ENCODE data around the gene WASL.

GRCh38 chr7:123681561-123681960 is 67.2 kb downstream of the WASL start:
- TF ChIP-seq POLR2A (IDR thresholded peaks at IDR 0.05) = no peak
- TF ChIP-seq, protein P1, sequence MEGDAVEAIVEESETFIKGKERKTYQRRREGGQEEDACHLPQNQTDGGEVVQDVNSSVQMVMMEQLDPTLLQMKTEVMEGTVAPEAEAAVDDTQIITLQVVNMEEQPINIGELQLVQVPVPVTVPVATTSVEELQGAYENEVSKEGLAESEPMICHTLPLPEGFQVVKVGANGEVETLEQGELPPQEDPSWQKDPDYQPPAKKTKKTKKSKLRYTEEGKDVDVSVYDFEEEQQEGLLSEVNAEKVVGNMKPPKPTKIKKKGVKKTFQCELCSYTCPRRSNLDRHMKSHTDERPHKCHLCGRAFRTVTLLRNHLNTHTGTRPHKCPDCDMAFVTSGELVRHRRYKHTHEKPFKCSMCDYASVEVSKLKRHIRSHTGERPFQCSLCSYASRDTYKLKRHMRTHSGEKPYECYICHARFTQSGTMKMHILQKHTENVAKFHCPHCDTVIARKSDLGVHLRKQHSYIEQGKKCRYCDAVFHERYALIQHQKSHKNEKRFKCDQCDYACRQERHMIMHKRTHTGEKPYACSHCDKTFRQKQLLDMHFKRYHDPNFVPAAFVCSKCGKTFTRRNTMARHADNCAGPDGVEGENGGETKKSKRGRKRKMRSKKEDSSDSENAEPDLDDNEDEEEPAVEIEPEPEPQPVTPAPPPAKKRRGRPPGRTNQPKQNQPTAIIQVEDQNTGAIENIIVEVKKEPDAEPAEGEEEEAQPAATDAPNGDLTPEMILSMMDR (IDR thresholded peaks at IDR 0.05) = no peak
- TF ChIP-seq POLR2AphosphoS5 (IDR thresholded peaks at IDR 0.05) = no peak

Data from breast epithelium (tissue), 3 donors.